T1000 (cell line): ENCODE results near the gene WDR27.
"Not testable (repeated sequence)": the region's sequence is repeated elsewhere in the genome, so short reads cannot be mapped to it uniquely, and the experiment has no call there.

Experiments used
- DNase-seq: peaks from one replicate; lab custom pipeline; 2025; ENCODE audit warnings: mixed read lengths; lab: John Stamatoyannopoulos, UW

WDR27 gene

GRCh38 chr6:169521825-169522224, 180.0 kb downstream of the WDR27 start:
- no peak for DNase-seq

GRCh38 chr6:169520104-169520503, 181.7 kb downstream of the WDR27 start:
- no peak for DNase-seq

DNA sequence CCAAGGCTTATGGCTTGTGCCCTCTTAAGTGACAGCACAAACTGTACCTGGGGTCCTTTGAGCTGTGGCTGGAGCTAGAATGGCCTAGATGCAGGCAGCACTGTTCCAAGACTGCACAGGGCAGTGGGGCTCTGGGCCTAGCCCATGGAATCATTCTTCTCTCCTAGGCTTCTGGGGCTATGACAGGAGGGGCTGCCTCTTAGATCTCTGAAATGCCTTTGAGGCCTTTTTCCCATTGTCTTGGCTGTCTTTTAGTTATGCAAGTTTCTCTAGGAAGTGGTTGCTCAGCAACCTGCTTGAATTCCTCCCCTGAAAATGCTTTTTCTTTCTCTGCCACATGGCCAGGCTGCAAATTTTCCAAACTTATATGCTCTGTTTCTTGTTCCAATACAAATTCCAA, 183.4 kb downstream of the WDR27 start:
- no peak for DNase-seq

DNA sequence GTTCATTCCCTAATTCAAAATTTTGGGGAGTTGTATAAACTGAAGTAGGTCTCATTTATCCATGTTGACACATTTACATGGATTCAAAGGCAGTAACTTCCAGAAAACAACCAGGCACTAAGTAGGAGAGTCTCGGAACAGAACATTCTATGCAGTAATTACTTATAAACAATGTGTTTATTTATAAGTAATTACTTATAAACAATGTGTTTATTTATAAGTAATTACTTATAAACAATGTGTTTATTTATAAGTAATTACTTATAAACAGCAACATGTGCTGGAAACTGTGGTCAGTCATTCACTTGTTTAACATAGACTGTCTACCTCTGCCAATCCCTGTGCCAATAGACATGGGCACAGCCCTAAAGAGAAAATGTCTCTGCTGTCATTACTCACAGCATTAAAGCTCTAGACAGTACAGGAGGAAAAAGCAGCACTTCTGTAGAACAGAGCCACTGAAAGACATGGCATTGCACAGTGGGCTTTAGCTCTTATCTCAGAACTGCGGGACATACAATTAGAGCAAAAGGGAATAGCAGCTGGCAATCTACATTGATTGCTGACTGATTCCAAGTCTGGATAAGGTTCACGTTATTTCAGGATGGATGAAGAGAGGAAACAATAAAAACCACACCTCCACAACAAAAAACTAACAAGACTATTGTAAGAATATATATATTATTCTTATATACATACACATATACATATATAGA, 188.2 kb downstream of the WDR27 start:
- DNase-seq, result no peak

GRCh38 chr6:169511785-169512184, 190.0 kb downstream of the WDR27 start:
- DNase-seq, result not testable (repeated sequence)

GRCh38 chr6:169510871-169511270, 191.0 kb downstream of the WDR27 start:
- DNase-seq, result no peak

- DNase-seq, result no peak
Measured at GRCh38 chr6:169508452-169508851, 193.4 kb downstream of the WDR27 start.

DNA sequence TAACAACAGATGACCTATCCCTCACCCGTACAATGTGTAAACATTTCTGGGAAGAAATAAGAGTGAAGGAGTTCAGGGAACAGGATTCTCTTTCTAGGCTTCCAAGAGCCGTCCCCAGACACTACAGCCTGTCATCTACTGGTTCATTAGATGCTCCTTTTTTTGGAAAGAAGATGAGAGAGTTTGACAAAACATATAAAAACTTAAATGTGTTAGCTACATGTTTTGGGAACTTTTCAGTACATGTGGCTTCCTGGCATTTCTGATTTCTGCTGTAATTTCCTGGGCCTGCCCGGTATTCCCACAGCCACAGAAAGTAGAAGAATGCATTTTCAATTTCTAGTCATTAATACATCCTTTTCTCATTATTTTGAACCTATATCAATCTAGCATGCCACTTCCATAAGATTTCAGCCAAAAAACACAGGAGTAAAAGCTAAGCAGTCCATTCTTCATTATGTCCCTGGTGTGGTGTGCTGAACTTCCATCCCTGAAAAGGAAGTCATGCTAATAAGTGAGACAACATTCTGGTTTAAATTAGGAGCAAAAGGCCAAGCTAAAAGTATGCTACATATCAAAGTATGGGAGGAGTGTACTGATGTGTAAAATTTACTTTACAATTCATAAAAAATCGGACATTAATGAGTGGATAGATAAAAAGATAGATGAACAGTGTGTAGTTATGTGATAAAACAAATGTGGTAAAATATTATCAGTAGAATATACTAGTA, 198.2 kb downstream of the WDR27 start:
- DNase-seq, result no peak

- no peak for DNase-seq
Measured at GRCh38 chr6:169502445-169502844, 199.4 kb downstream of the WDR27 start.

DNA sequence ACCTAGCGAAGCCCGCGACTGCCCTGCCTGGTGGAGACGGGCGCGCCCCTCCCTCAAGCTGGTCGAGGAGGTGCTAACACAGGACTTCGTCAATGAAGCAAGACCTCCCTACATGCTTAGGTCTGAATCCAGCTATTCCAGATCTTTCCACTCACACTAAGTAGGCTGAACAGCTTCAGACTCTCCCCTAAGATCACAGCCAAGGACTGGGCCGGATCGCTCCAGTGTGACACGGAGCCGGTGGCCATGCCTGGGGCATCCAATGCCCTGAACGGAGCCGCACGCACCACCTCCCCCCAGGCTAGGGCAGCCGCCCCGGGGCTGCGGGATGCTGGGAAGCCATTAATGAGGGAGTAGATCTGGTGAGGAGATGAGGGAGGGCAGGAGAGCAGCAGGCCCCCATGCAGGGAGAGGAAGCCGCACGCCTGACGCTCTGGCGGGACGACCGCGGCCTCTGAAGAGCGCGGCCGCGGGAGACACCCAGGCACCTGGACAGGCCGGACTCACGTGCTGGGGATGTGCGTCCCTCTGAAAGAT, 200.0 kb downstream of the WDR27 start:
- no peak for DNase-seq

GRCh38 chr6:169501128-169501527, 200.7 kb downstream of the WDR27 start:
- DNase-seq, result no peak

- DNase-seq, result no peak
Measured at GRCh38 chr6:169500688-169501087, 201.1 kb downstream of the WDR27 start.

- no peak for DNase-seq
Measured at GRCh38 chr6:169499848-169500247, 202.0 kb downstream of the WDR27 start.

GRCh38 chr6:169498916-169499513, 202.8 kb downstream of the WDR27 start:
- no peak for DNase-seq

GRCh38 chr6:169495601-169496000, 206.2 kb downstream of the WDR27 start:
- DNase-seq, result no peak

- no peak for DNase-seq
Measured at GRCh38 chr6:169494038-169494437, 207.8 kb downstream of the WDR27 start.

GRCh38 chr6:169491482-169491881, 210.3 kb downstream of the WDR27 start:
- no peak for DNase-seq

DNA sequence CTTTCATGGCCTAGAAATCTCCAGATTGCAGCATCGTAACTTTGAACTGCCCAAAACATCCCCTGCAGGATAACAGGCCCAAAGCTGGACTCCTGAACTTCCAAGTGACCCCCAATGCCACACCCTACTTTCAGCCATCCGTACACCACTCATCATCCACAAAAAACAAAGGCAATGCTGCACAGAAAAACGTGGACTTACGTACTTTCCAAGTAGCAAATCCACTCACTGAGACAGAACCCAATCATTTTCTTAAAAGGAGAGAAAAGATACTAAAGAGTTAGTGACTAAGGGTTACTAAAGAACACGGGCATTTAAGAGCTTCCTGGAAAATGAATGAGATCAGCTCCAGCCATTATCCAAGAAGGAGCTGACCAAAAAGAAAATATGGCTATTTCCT, 211.0 kb downstream of the WDR27 start:
- no peak for DNase-seq

- no peak for DNase-seq
Measured at GRCh38 chr6:169490246-169490641, 211.6 kb downstream of the WDR27 start.

GRCh38 chr6:169489563-169490245, 212.1 kb downstream of the WDR27 start:
- no peak for DNase-seq

- DNase-seq, result no peak
Measured at GRCh38 chr6:169487579-169488436, 214.0 kb downstream of the WDR27 start.
